WTC11 (cell line): ENCODE measurements around the gene TOP2B. TPM values are rescaled to one million over a fixed set of nuclear protein-coding genes. Genes with fewer than 3 reads are reported as not detected.

Source experiments
- ATAC-seq: fragments of 200-7000 bp; cut with Tn5 transposase; 2 replicates; pipeline ENCODE4 v1.10.0; 2021; ENCODE audit warnings: mild to moderate bottlenecking, moderate library complexity
- CTCF ChIA-PET: fragments of 300-600 bp; sonication (Branson Sonifier 250); formaldehyde crosslinking; loops from one replicate; lab custom pipeline; 2021; ENCODE audit warnings: antibody characterized with exemption; lab: Charles Lee
- POLR2A ChIA-PET: fragments of 350-600 bp; sonication (Branson Sonifier 250); formaldehyde crosslinking; loops from one replicate; lab custom pipeline; 2021; ENCODE audit warnings: antibody characterized with exemption; lab: Charles Lee
- DNase-seq: peaks from one replicate; pipeline ENCODE4 v3.0.0; 2021; ENCODE audit warnings: low spot score
- H3K27ac Mint-ChIP-seq: 2 replicates; pipeline ENCODE4 v1.8.0; 2021; ENCODE audit warnings: mixed read lengths
- H3K27me3 Mint-ChIP-seq: 2 replicates; pipeline ENCODE4 v1.8.0; 2021; ENCODE audit warnings: low read depth, mild to moderate bottlenecking, moderate library complexity, mixed read lengths
- H3K36me3 Mint-ChIP-seq: 2 replicates; pipeline ENCODE4 v1.8.0; 2021; ENCODE audit warnings: mixed read lengths
- H3K4me1 Mint-ChIP-seq: 2 replicates; pipeline ENCODE4 v1.8.0; 2022; ENCODE audit warnings: mixed read lengths
- H3K4me3 Mint-ChIP-seq: 2 replicates; pipeline ENCODE4 v1.8.0; 2021; ENCODE audit warnings: mild to moderate bottlenecking, moderate library complexity, mixed read lengths
- H3K9me3 Mint-ChIP-seq: 2 replicates; pipeline ENCODE4 v1.8.0; 2021; ENCODE audit warnings: mixed read lengths
- ELF4 ChIP-seq: sonication (generic); formaldehyde crosslinking; IDR thresholded peaks from 2 replicates; pipeline ENCODE4 v1.8.1; 2022; ENCODE audit warnings: low read depth, mild to moderate bottlenecking, moderate library complexity, missing genetic modification reagents
- EMX1 ChIP-seq: fragments of 250-450 bp; sonication (Bioruptor Pico); IDR thresholded peaks from 2 replicates; pipeline ENCODE4 v1.8.0; 2021; ENCODE audit warnings: mild to moderate bottlenecking
- FOXJ3 ChIP-seq: sonication (generic); formaldehyde crosslinking; IDR thresholded peaks from 2 replicates; pipeline ENCODE4 v1.9.0; 2021; ENCODE audit warnings: missing genetic modification reagents, mild to moderate bottlenecking, borderline replicate concordance
- FOXP1 ChIP-seq: sonication (generic); formaldehyde crosslinking; IDR thresholded peaks from 2 replicates; pipeline ENCODE4 v1.8.0; 2022; ENCODE audit warnings: missing genetic modification reagents, mild to moderate bottlenecking, moderate library complexity, borderline replicate concordance
- GRHL2 ChIP-seq: fragments of 250-450 bp; sonication (Bioruptor Pico); IDR thresholded peaks from 2 replicates; pipeline ENCODE4 v1.8.0; 2022; ENCODE audit warnings: mild to moderate bottlenecking, moderate library complexity; ENCODE audit not compliant: insufficient replicate concordance, severe bottlenecking
- GTF2I ChIP-seq: fragments of 250-450 bp; sonication (Bioruptor Pico); conservative IDR thresholded peaks from 2 replicates; pipeline ENCODE4 v1.4.0; 2021; ENCODE audit warnings: mild to moderate bottlenecking
- JUN ChIP-seq: sonication (generic); formaldehyde crosslinking; IDR thresholded peaks from 2 replicates; pipeline ENCODE4 v1.8.0; 2023; ENCODE audit warnings: mild to moderate bottlenecking, missing genetic modification reagents
- NFYB ChIP-seq: sonication (generic); formaldehyde crosslinking; conservative IDR thresholded peaks from 2 replicates; pipeline ENCODE4 v1.8.0; 2022; ENCODE audit warnings: low read depth, missing genetic modification reagents
- RELA ChIP-seq: sonication (generic); formaldehyde crosslinking; IDR thresholded peaks from 2 replicates; pipeline ENCODE4 v1.8.1; 2022; ENCODE audit warnings: missing genetic modification reagents, mild to moderate bottlenecking, borderline replicate concordance
- SMAD3 ChIP-seq: sonication (generic); formaldehyde crosslinking; IDR thresholded peaks from 2 replicates; pipeline ENCODE4 v1.8.0; 2022; ENCODE audit warnings: missing genetic modification reagents, mild to moderate bottlenecking, borderline replicate concordance
- SP1 ChIP-seq: sonication (generic); formaldehyde crosslinking; conservative IDR thresholded peaks from 2 replicates; pipeline ENCODE4 v1.8.1; 2022; ENCODE audit warnings: missing genetic modification reagents
- TEAD1 ChIP-seq: sonication (generic); formaldehyde crosslinking; IDR thresholded peaks from 2 replicates; pipeline ENCODE4 v1.8.0; 2022; ENCODE audit warnings: mild to moderate bottlenecking, missing genetic modification reagents
- ZNF138 ChIP-seq: sonication (generic); formaldehyde crosslinking; conservative IDR thresholded peaks from 2 replicates; pipeline ENCODE4 v1.8.1; 2022; ENCODE audit warnings: mild to moderate bottlenecking, moderate library complexity, missing genetic modification reagents
- ZNF416 ChIP-seq: fragments of 250-450 bp; sonication (Bioruptor Pico); IDR thresholded peaks from 2 replicates; pipeline ENCODE4 v1.9.0; 2021; ENCODE audit warnings: mild to moderate bottlenecking, inconsistent platforms
- total RNA-seq: library from RNA; stranded (reverse); gene quantifications from 3 replicates; pipeline ENCODE4 v1.2.3, GENCODE V29; 2021
- TF ChIP-seq, protein P1 (sequence below): sonication (generic); formaldehyde crosslinking; IDR thresholded peaks from 2 replicates; pipeline ENCODE4 v1.8.1; 2022; ENCODE audit warnings: missing genetic modification reagents, borderline replicate concordance
- TF ChIP-seq, protein P2 (sequence below): fragments of 250-450 bp; sonication (Bioruptor Pico); IDR thresholded peaks from 2 replicates; pipeline ENCODE4 v1.9.0; 2021; ENCODE audit warnings: mild to moderate bottlenecking, borderline replicate concordance
- TF ChIP-seq, protein P3 (sequence below): fragments of 250-450 bp; sonication (Bioruptor Pico); IDR thresholded peaks from 2 replicates; pipeline ENCODE4 v1.9.0; 2021; ENCODE audit warnings: moderate library complexity, mild to moderate bottlenecking, inconsistent platforms, borderline replicate concordance
- TF ChIP-seq, protein P4 (sequence below): sonication (generic); formaldehyde crosslinking; conservative IDR thresholded peaks from 2 replicates; pipeline ENCODE4 v1.8.1; 2022; ENCODE audit warnings: mild to moderate bottlenecking, missing genetic modification reagents
- TF ChIP-seq, protein P5 (sequence below): fragments of 250-450 bp; sonication (Bioruptor Pico); IDR thresholded peaks from 2 replicates; pipeline ENCODE4 v1.9.0; 2021; ENCODE audit warnings: mild to moderate bottlenecking
- TF ChIP-seq, protein P6 (sequence below): sonication (generic); formaldehyde crosslinking; IDR thresholded peaks from 2 replicates; pipeline ENCODE4 v1.8.0; 2022; ENCODE audit warnings: mild to moderate bottlenecking, missing genetic modification reagents

TOP2B gene
- total RNA-seq, 1 experiment from 2014 or later = 151 TPM

DNA sequence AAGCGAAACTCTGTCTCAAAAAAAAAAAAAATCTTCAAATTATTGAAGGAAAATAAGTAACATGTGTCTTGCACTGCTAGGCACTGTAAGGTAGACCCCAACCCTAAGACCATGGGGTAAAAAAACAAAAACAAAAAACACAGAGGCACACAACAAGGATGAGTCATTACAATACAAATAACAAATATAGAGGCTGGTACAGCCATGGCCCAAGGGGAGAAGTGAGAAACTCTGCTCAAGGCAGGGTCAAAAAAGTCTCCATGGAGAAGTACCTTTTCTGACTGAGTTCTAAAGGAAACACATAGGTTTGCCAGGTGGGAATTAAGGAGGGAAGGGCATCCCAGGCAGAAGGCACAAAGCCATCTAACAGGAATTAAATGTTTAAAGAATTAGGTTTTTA is 54.5 kb downstream of the TOP2B start:
- DNase-seq = no peak
- Mint-ChIP-seq H3K4me3 (no peak overlapping the region), H3K36me3 (peaks cover 68% of the 10 kb centered on the region), H3K4me1 (no peaks in the 10 kb centered on the region), H3K9me3 (no peaks in the 10 kb centered on the region), H3K27me3 (no peaks in the 10 kb centered on the region), H3K27ac (peak overlapping the region; percentile 53; the same call in 1 of the 2 replicates)
- TF ChIP-seq TEAD1 (CRISPR knock-in tag) (no peak), ELF4 (CRISPR knock-in tag) (no peak), RELA (CRISPR knock-in tag) (no peak), FOXJ3 (CRISPR knock-in tag) (no peak), ZNF138 (CRISPR knock-in tag) (no peak), GRHL2 (CRISPR knock-in tag) (no peak), JUN (CRISPR knock-in tag) (no peak), FOXP1 (no peak), GTF2I (CRISPR knock-in tag) (no peak), ZNF416 (CRISPR knock-in tag) (no peak), NFYB (CRISPR knock-in tag) (no peak), SP1 (CRISPR knock-in tag) (no peak), SMAD3 (no peak), EMX1 (no peak)
- TF ChIP-seq, protein P1, sequence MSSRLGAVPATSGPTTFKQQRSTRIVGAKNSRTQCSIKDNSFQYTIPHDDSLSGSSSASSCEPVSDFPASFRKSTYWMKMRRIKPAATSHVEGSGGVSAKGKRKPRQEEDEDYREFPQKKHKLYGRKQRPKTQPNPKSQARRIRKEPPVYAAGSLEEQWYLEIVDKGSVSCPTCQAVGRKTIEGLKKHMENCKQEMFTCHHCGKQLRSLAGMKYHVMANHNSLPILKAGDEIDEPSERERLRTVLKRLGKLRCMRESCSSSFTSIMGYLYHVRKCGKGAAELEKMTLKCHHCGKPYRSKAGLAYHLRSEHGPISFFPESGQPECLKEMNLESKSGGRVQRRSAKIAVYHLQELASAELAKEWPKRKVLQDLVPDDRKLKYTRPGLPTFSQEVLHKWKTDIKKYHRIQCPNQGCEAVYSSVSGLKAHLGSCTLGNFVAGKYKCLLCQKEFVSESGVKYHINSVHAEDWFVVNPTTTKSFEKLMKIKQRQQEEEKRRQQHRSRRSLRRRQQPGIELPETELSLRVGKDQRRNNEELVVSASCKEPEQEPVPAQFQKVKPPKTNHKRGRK = no peak
- TF ChIP-seq, protein P2, sequence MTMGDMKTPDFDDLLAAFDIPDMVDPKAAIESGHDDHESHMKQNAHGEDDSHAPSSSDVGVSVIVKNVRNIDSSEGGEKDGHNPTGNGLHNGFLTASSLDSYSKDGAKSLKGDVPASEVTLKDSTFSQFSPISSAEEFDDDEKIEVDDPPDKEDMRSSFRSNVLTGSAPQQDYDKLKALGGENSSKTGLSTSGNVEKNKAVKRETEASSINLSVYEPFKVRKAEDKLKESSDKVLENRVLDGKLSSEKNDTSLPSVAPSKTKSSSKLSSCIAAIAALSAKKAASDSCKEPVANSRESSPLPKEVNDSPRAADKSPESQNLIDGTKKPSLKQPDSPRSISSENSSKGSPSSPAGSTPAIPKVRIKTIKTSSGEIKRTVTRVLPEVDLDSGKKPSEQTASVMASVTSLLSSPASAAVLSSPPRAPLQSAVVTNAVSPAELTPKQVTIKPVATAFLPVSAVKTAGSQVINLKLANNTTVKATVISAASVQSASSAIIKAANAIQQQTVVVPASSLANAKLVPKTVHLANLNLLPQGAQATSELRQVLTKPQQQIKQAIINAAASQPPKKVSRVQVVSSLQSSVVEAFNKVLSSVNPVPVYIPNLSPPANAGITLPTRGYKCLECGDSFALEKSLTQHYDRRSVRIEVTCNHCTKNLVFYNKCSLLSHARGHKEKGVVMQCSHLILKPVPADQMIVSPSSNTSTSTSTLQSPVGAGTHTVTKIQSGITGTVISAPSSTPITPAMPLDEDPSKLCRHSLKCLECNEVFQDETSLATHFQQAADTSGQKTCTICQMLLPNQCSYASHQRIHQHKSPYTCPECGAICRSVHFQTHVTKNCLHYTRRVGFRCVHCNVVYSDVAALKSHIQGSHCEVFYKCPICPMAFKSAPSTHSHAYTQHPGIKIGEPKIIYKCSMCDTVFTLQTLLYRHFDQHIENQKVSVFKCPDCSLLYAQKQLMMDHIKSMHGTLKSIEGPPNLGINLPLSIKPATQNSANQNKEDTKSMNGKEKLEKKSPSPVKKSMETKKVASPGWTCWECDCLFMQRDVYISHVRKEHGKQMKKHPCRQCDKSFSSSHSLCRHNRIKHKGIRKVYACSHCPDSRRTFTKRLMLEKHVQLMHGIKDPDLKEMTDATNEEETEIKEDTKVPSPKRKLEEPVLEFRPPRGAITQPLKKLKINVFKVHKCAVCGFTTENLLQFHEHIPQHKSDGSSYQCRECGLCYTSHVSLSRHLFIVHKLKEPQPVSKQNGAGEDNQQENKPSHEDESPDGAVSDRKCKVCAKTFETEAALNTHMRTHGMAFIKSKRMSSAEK (CRISPR knock-in tag) = no peak
- TF ChIP-seq, protein P3, sequence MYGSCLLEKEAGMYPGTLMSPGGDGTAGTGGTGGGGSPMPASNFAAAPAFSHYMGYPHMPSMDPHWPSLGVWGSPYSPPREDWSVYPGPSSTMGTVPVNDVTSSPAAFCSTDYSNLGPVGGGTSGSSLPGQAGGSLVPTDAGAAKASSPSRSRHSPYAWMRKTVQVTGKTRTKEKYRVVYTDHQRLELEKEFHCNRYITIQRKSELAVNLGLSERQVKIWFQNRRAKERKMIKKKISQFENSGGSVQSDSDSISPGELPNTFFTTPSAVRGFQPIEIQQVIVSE = no peak
- TF ChIP-seq, protein P4, sequence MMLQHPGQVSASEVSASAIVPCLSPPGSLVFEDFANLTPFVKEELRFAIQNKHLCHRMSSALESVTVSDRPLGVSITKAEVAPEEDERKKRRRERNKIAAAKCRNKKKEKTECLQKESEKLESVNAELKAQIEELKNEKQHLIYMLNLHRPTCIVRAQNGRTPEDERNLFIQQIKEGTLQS (CRISPR knock-in tag) = no peak
- TF ChIP-seq, protein P5, sequence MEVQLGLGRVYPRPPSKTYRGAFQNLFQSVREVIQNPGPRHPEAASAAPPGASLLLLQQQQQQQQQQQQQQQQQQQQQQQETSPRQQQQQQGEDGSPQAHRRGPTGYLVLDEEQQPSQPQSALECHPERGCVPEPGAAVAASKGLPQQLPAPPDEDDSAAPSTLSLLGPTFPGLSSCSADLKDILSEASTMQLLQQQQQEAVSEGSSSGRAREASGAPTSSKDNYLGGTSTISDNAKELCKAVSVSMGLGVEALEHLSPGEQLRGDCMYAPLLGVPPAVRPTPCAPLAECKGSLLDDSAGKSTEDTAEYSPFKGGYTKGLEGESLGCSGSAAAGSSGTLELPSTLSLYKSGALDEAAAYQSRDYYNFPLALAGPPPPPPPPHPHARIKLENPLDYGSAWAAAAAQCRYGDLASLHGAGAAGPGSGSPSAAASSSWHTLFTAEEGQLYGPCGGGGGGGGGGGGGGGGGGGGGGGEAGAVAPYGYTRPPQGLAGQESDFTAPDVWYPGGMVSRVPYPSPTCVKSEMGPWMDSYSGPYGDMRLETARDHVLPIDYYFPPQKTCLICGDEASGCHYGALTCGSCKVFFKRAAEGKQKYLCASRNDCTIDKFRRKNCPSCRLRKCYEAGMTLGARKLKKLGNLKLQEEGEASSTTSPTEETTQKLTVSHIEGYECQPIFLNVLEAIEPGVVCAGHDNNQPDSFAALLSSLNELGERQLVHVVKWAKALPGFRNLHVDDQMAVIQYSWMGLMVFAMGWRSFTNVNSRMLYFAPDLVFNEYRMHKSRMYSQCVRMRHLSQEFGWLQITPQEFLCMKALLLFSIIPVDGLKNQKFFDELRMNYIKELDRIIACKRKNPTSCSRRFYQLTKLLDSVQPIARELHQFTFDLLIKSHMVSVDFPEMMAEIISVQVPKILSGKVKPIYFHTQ (CRISPR knock-in tag) = no peak
- TF ChIP-seq, protein P6, sequence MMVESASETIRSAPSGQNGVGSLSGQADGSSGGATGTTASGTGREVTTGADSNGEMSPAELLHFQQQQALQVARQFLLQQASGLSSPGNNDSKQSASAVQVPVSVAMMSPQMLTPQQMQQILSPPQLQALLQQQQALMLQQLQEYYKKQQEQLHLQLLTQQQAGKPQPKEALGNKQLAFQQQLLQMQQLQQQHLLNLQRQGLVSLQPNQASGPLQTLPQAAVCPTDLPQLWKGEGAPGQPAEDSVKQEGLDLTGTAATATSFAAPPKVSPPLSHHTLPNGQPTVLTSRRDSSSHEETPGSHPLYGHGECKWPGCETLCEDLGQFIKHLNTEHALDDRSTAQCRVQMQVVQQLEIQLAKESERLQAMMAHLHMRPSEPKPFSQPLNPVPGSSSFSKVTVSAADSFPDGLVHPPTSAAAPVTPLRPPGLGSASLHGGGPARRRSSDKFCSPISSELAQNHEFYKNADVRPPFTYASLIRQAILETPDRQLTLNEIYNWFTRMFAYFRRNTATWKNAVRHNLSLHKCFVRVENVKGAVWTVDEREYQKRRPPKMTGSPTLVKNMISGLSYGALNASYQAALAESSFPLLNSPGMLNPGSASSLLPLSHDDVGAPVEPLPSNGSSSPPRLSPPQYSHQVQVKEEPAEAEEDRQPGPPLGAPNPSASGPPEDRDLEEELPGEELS (CRISPR knock-in tag) = no peak
- no peak for ATAC-seq
- CTCF ChIA-PET = no interaction called here
- POLR2A ChIA-PET = no interaction called here
